MCF 10A (cell line): Measurements from ENCODE around the gene RRM2. TPM values are rescaled to one million over a fixed set of nuclear protein-coding genes. Genes with fewer than 3 reads are reported as not detected.

ENCODE experiments used
- BruUV-seq: library from RNA; stranded (reverse); fragments of 400-500 nt; replicated peaks from 2 replicates; lab custom pipeline; 2021; lab: Mats Ljungman, UMichigan
- CTCF ChIA-PET: fragments of 300-600 bp; sonication (Branson Sonifier 250); formaldehyde crosslinking; extraction: SDS; loops from one replicate; lab custom pipeline; 2021; ENCODE audit warnings: antibody characterized with exemption, inconsistent platforms; lab: Yijun Ruan, JAX
- POLR2A ChIA-PET: fragments of 300-600, 350-650 bp; sonication (Branson Sonifier 250); formaldehyde crosslinking; extraction: SDS; loops from one replicate; lab custom pipeline; 2020; ENCODE audit warnings: antibody characterized with exemption, inconsistent platforms; lab: Yijun Ruan, JAX
- DNase-seq: peaks from one replicate; pipeline ENCODE4 v3.0.0-alpha.2; 2018; ENCODE audit not compliant: unreplicated experiment
- H3K27ac Mint-ChIP-seq: one replicate; pipeline ENCODE4 v1.8.0; 2022; ENCODE audit warnings: mild to moderate bottlenecking, low read depth, mixed read lengths; ENCODE audit not compliant: unreplicated experiment
- H3K27me3 Mint-ChIP-seq: one replicate; pipeline ENCODE4 v1.8.0; 2022; ENCODE audit warnings: mixed read lengths; ENCODE audit not compliant: insufficient read depth, unreplicated experiment
- H3K36me3 Mint-ChIP-seq: one replicate; pipeline ENCODE4 v1.8.0; 2022; ENCODE audit warnings: mild to moderate bottlenecking, moderate library complexity, mixed read lengths; ENCODE audit not compliant: insufficient read depth, unreplicated experiment
- H3K4me1 Mint-ChIP-seq: one replicate; pipeline ENCODE4 v1.8.0; 2022; ENCODE audit warnings: mixed read lengths; ENCODE audit not compliant: insufficient read depth, unreplicated experiment
- H3K4me3 Mint-ChIP-seq: one replicate; pipeline ENCODE4 v1.8.0; 2022; ENCODE audit warnings: mild to moderate bottlenecking, moderate library complexity, mixed read lengths; ENCODE audit not compliant: unreplicated experiment
- H3K9me3 Mint-ChIP-seq: one replicate; pipeline ENCODE4 v1.8.0; 2022; ENCODE audit warnings: mixed read lengths; ENCODE audit not compliant: unreplicated experiment
- CTCF ChIP-seq: fragments of 200-600 bp; IDR thresholded peaks from one replicate; pipeline ENCODE4 v1.8.0; 2022; ENCODE audit warnings: antibody characterized with exemption, mild to moderate bottlenecking; ENCODE audit not compliant: unreplicated experiment
- intact Hi-C: fragments of 100-400 bp; cut with micrococcal nuclease; formaldehyde crosslinking; loops from 2 replicates; pipeline ENCODE4 v1.14.1; 2022
- total RNA-seq: library from RNA; stranded (reverse); gene quantifications from 2 replicates; pipeline ENCODE4 v1.2.3, GENCODE V29; 2022

RRM2 gene
- total RNA-seq, 1 experiment from 2014 or later: 41.8 TPM

- no peaks in the 10 kb centered on the region for H3K27me3 Mint-ChIP-seq
- no TSS peak for BruUV-seq
- H3K4me3 Mint-ChIP-seq: no peak overlapping the region
- no peaks in the 10 kb centered on the region for H3K4me1 Mint-ChIP-seq
- intact Hi-C loops: loop anchor here (5.0 kb wide), 1 partner anchor 265 kb away; no protein-coding TSS in a partner anchor
- H3K36me3 Mint-ChIP-seq: peaks cover 4% of the 10 kb centered on the region
- H3K27ac Mint-ChIP-seq: no peak overlapping the region
- no peak for DNase-seq
- POLR2A ChIA-PET: interaction anchor here (0.9 kb wide), 1 partner anchor 267 kb away, joined by 3 read pairs; no protein-coding TSS in a partner anchor
- CTCF ChIA-PET: interaction anchor here (0.6 to 5.7 kb wide), 17 partner anchors 10 to 329 kb away, joined by 3 to 85 read pairs (median 5); no protein-coding TSS in a partner anchor
- no peak for TF ChIP-seq CTCF
- no peaks in the 10 kb centered on the region for H3K9me3 Mint-ChIP-seq
Observed at GRCh38 chr2:10142640-10142965, 20.1 kb downstream of the RRM2 start.

DNA sequence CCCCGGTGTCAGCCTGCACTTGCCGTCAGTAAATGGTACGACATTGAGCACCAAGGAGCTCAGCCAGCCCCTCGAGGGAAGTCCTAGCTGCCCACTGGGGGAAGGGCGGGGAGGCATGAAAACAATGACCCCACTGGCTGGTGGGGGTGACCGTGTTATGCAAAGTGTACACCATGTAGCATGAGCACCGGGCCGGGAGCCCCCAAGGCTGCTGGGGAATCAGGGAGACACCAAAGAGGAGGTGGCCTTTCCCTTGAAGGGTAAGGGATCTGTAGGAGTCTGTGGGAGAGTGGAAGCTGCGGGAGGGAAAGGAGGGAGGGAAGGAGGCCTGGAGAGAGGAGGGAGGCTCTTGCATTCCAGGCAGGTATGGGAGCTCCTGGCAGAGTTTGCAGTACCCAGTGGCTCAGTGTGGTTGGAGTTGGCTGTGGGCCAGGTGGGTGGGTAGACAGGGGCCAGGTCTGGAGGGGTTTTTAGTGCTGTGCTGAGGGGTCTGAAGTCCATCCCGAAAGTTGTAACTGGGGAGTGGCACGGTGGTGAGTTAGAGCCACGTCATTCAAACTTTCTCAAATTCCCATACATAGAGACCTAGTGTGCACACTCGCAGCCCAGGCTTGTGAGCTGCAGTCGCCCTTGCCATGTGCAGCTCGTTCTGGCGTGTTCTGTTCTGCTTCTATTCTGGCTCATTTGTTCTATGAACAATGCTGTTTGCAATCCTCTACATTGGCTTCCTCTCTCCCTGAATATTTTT is 22.4 kb downstream of the RRM2 start:
- CTCF ChIA-PET: interaction anchor here (0.7 to 1.7 kb wide), 5 partner anchors 20 to 290 kb away, joined by 3 to 7 read pairs (median 5); no protein-coding TSS in a partner anchor
- Mint-ChIP-seq H3K9me3 (no peaks in the 10 kb centered on the region), H3K4me3 (no peak overlapping the region), H3K4me1 (no peaks in the 10 kb centered on the region), H3K27me3 (no peaks in the 10 kb centered on the region), H3K27ac (no peak overlapping the region), H3K36me3 (peaks cover 4% of the 10 kb centered on the region)
- no peak for DNase-seq
- TF ChIP-seq CTCF: no peak
- intact Hi-C loops: loop anchor here (5.0 kb wide), 1 partner anchor 262 kb away; no protein-coding TSS in a partner anchor
- BruUV-seq: no TSS peak
- POLR2A ChIA-PET: interaction anchor here (1.6 kb wide), 1 partner anchor 260 kb away, joined by 5 read pairs; no protein-coding TSS in a partner anchor

- H3K9me3 Mint-ChIP-seq: no peaks in the 10 kb centered on the region
- CTCF ChIA-PET: interaction anchor here (0.7 to 1.7 kb wide), 5 partner anchors 21 to 289 kb away, joined by 3 to 7 read pairs (median 5); no protein-coding TSS in a partner anchor
- intact Hi-C loops: no loop called here
- no peak overlapping the region for H3K27ac Mint-ChIP-seq
- H3K36me3 Mint-ChIP-seq: peaks cover 4% of the 10 kb centered on the region
- no peaks in the 10 kb centered on the region for H3K27me3 Mint-ChIP-seq
- no peaks in the 10 kb centered on the region for H3K4me1 Mint-ChIP-seq
- no peak for TF ChIP-seq CTCF
- no peak for DNase-seq
- no peak overlapping the region for H3K4me3 Mint-ChIP-seq
- BruUV-seq: no TSS peak
- POLR2A ChIA-PET: interaction anchor here (1.6 kb wide), 1 partner anchor 260 kb away, joined by 5 read pairs; no protein-coding TSS in a partner anchor
Observed at GRCh38 chr2:10145519-10146357, 23.2 kb downstream of the RRM2 start.
